ENCODE measurements around the gene P2RX3. TPM values are rescaled to one million over a fixed set of nuclear protein-coding genes. Genes with fewer than 3 reads are reported as not detected.
A peak's percentile ranks its signal among the peaks of the same experiment; 100 is the strongest.

The P2RX3 gene
- total and polyA plus RNA-seq, 10 donors: not detected

GRCh38 chr11:57327721-57328120 lies 10.4 kb upstream of the P2RX3 start:
- DNase-seq: no peak
- no peak overlapping the region for H3K4me3 ChIP-seq
- peaks cover 0 to 68% (median 62%) of the 10 kb centered on the region in 6 donors for H3K36me3 ChIP-seq
- intact Hi-C loops (cut with DNase I; ENCODE audit: low total_unique reads): no loop called here
- H3K27ac ChIP-seq: peak overlapping the region in 4 of 8 donors; percentile 13 to 92 (median 22)
- peaks cover 9 to 39% (median 32%) of the 10 kb centered on the region in 6 donors for H3K4me1 ChIP-seq
- H3K9me3 ChIP-seq: no peaks in the 10 kb centered on the region
- no peaks in the 10 kb centered on the region for H3K27me3 ChIP-seq (replicated peaks in 1 of 7)
- TF ChIP-seq, protein P1, sequence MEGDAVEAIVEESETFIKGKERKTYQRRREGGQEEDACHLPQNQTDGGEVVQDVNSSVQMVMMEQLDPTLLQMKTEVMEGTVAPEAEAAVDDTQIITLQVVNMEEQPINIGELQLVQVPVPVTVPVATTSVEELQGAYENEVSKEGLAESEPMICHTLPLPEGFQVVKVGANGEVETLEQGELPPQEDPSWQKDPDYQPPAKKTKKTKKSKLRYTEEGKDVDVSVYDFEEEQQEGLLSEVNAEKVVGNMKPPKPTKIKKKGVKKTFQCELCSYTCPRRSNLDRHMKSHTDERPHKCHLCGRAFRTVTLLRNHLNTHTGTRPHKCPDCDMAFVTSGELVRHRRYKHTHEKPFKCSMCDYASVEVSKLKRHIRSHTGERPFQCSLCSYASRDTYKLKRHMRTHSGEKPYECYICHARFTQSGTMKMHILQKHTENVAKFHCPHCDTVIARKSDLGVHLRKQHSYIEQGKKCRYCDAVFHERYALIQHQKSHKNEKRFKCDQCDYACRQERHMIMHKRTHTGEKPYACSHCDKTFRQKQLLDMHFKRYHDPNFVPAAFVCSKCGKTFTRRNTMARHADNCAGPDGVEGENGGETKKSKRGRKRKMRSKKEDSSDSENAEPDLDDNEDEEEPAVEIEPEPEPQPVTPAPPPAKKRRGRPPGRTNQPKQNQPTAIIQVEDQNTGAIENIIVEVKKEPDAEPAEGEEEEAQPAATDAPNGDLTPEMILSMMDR (IDR thresholded peaks at IDR 0.05 in 8 of 11, conservative IDR thresholded peaks at IDR 0.05 in 3 of 11): no peak
- TF ChIP-seq POLR2A (IDR thresholded peaks at IDR 0.05) (no peak), POLR2AphosphoS5 (IDR thresholded peaks at IDR 0.05) (no peak)
- 96 to 99% (median 97%) methylated on average over 5 of the region's 5 CpGs for WGBS, 5 donors

GRCh38 chr11:57330029-57330428 lies 8.1 kb upstream of the P2RX3 start:
- Histone ChIP-seq H3K27ac (no peak overlapping the region), H3K36me3 (peaks cover 0 to 86% (median 68%) of the 10 kb centered on the region in 6 donors), H3K27me3 (replicated peaks in 1 of 7) (no peaks in the 10 kb centered on the region), H3K9me3 (no peaks in the 10 kb centered on the region), H3K4me1 (peaks cover 9 to 40% (median 30%) of the 10 kb centered on the region in 6 donors), H3K4me3 (no peak overlapping the region)
- 86 to 96% (median 89%) methylated on average over 9 of the region's 9 CpGs for WGBS, 5 donors
- intact Hi-C loops (cut with DNase I; ENCODE audit: low total_unique reads): no loop called here
- TF ChIP-seq, protein P1 (IDR thresholded peaks at IDR 0.05 in 8 of 11, conservative IDR thresholded peaks at IDR 0.05 in 3 of 11): no peak
- peak in 1 of 3 donors; percentile 28 for TF ChIP-seq POLR2AphosphoS5 (IDR thresholded peaks at IDR 0.05)
- peak; percentile 68 for DNase-seq

GRCh38 chr11:57331720-57332119 lies 6.4 kb upstream of the P2RX3 start:
- Histone ChIP-seq H3K4me1 (peaks cover 0 to 36% (median 23%) of the 10 kb centered on the region in 6 donors), H3K27ac (no peak overlapping the region), H3K27me3 (replicated peaks in 1 of 7) (no peaks in the 10 kb centered on the region), H3K9me3 (no peaks in the 10 kb centered on the region), H3K36me3 (peaks cover 0 to 78% (median 65%) of the 10 kb centered on the region in 6 donors), H3K4me3 (no peak overlapping the region)
- no peak for DNase-seq
- TF ChIP-seq, protein P1 (IDR thresholded peaks at IDR 0.05 in 8 of 11, conservative IDR thresholded peaks at IDR 0.05 in 3 of 11): no peak
- TF ChIP-seq POLR2AphosphoS5 (IDR thresholded peaks at IDR 0.05) (no peak), POLR2A (IDR thresholded peaks at IDR 0.05) (no peak)
- 96 to 97% (median 97%) methylated on average over 9 to 14 of the region's 14 CpGs for WGBS, 5 donors
- intact Hi-C loops (cut with DNase I; ENCODE audit: low total_unique reads): no loop called here

DNA sequence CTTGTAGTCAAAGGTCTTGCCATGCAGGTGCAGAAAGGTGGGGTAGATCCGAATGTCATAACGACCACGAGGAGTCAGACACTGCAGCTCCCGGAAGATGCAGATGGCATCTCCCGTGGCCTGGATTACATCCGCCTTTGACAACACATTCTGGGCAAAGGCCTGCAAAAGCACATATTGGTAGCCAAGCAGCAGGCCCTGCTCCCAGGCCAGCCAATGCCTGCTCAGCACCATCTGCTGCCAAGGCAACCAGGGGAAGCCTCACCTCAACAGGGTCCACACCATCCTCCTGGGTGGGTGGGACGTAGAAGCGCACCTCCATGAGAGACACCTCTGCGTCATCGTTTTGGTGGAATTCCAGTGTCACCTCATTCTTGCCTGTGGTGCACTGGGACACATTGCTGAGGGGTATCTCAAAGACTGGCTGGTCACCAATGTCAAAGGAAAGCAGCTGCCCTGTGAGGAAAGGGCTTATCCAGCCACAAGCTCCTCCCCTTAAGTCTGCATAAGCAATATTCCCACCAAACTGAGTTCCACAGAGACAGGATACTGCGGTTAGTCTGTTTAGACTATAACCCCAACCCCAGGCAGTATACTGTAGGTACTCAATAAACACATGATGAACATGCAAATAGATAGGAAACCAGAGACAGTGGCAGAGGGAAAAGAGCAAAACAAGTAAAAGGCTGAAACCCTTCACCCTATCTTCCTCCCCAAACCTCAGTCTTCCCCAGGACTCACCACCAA lies 5.3 kb upstream of the P2RX3 start:
- H3K4me1 ChIP-seq: peaks cover 0 to 35% (median 22%) of the 10 kb centered on the region in 6 donors
- no peak for DNase-seq
- H3K9me3 ChIP-seq: no peaks in the 10 kb centered on the region
- H3K27ac ChIP-seq: no peak overlapping the region
- H3K36me3 ChIP-seq: peaks cover 0 to 66% (median 53%) of the 10 kb centered on the region in 6 donors
- no peak overlapping the region for H3K4me3 ChIP-seq
- TF ChIP-seq POLR2A (IDR thresholded peaks at IDR 0.05) (no peak), POLR2AphosphoS5 (IDR thresholded peaks at IDR 0.05) (no peak)
- TF ChIP-seq, protein P1 (IDR thresholded peaks at IDR 0.05 in 8 of 11, conservative IDR thresholded peaks at IDR 0.05 in 3 of 11): no peak
- WGBS, 5 donors: 90 to 99% (median 97%) methylated on average over 9 to 11 of the region's 11 CpGs
- intact Hi-C loops (cut with DNase I; ENCODE audit: low total_unique reads): no loop called here
- H3K27me3 ChIP-seq (replicated peaks in 1 of 7): no peaks in the 10 kb centered on the region

Measured in spleen (tissue), 11 donors.